ENCODE results near the gene DHX35. TPM values are rescaled to one million over a fixed set of nuclear protein-coding genes. Genes with fewer than 3 reads are reported as not detected.
A peak's percentile ranks its signal among the peaks of the same experiment; 100 is the strongest.

Gene DHX35
- total and polyA plus RNA-seq, 2 of the 13 experiments (the other 11 are each of a cell fraction or from before 2014, with no cell fraction given) = 25.8 to 28.7 TPM

GRCh38 chr20:38927902-38928578, 34.1 kb upstream of the DHX35 start:
- H3K9me3 ChIP-seq (ENCODE audit: low read length) = no peaks in the 10 kb centered on the region
- BruUV-seq (replicated peaks) = no TSS peak
- in situ Hi-C loops (cut with HindIII; ENCODE audit: extremely low pct_ligation_motif_present, low pct_unique_long_range_greater_than_20kb) (no loop called here), intact Hi-C loops (cut with micrococcal nuclease; ENCODE audit: unreplicated experiment) (no loop called here)
- no peak overlapping the region for H3K27ac ChIP-seq (ENCODE audit: extremely low read length, insufficient read depth, low read length)
- no peak for ATAC-seq
- H3K4me2 ChIP-seq (ENCODE audit: low read depth, low read length) = peak overlapping the region; percentile 87
- H3K79me2 ChIP-seq (ENCODE audit: insufficient read depth, low read length) = peaks cover 66% of the 10 kb centered on the region
- H3K9ac ChIP-seq (ENCODE audit: insufficient read depth, low read depth, low read length) = peak overlapping the region; percentile 94
- peaks cover 74% of the 10 kb centered on the region for H3K4me1 ChIP-seq (ENCODE audit: insufficient read depth, low read length)
- CTCF ChIA-PET (ENCODE audit: low intra/inter-chr PET ratio, low total read pairs) = no interaction called here
- 50% methylated on average over 5 of the region's 5 CpGs for WGBS (ENCODE audit: low lambda C conversion rate)
- H3K4me3 ChIP-seq (replicated peaks in 1 of 3; ENCODE audit: insufficient read depth in 1 of 3, low read depth in 2 of 3, low read length in 3 of 3) = peak overlapping the region; percentile 85 to 99 (median 95)
- H3K27me3 ChIP-seq (ENCODE audit: control insufficient read depth in 1 of 2, insufficient read depth in 2 of 2, low read length in 2 of 2) = no peaks in the 10 kb centered on the region; a peak in 1 of 5 replicates
- FAIRE-seq = peak; percentile 60
- H4K20me1 ChIP-seq (ENCODE audit: insufficient read depth, low read length) = peaks cover 18% of the 10 kb centered on the region; the same call in 1 of the 2 replicates
- POLR2A ChIA-PET = interaction anchor here (1.3 to 3.4 kb wide), 3 partner anchors 14 to 121 kb away, joined by 4 to 41 read pairs (median 18); partner anchors contain the start of gene DHX35
- no peak overlapping the region for H2AFZ ChIP-seq (ENCODE audit: low read length)
- no peak for DNase-seq (ENCODE audit: low spot score)
- H3K36me3 ChIP-seq (replicated peaks in 1 of 2; ENCODE audit: control insufficient read depth in 1 of 2, insufficient read depth in 2 of 2, low read length in 2 of 2) = peaks cover 0 to 13% of the 10 kb centered on the region in 2 experiments; a peak in 4 of 5 replicates
- no peak for TF ChIP-seq ZBTB40 (IDR thresholded peaks at IDR 0.05)
- TF ChIP-seq ZBTB40 (CRISPR knock-in tag; IDR thresholded peaks at IDR 0.05) = peak; percentile 62; the same call in 1 of the 2 replicates
- 0 out of 2 replicates have a peak, but pooled peaks have one; percentile 29 for TF ChIP-seq HDAC1 (CRISPR knock-in tag; IDR thresholded peaks at IDR 0.05)
- TF ChIP-seq ZNF496 (CRISPR knock-in tag; IDR thresholded peaks at IDR 0.05; ENCODE audit: insufficient replicate concordance) = no peak
- TF ChIP-seq RXRA (CRISPR knock-in tag; IDR thresholded peaks at IDR 0.05) = 0 out of 2 replicates have a peak, but pooled peaks have one; percentile 18
- 0 out of 2 replicates have a peak, but pooled peaks have one; percentile 36 for TF ChIP-seq GATAD1 (CRISPR knock-in tag; IDR thresholded peaks at IDR 0.05)
- no peak for TF ChIP-seq FOXA3 (CRISPR knock-in tag; IDR thresholded peaks at IDR 0.05)
- 0 out of 2 replicates have a peak, but pooled peaks have one; percentile 25 for TF ChIP-seq ZBTB38 (CRISPR knock-in tag; IDR thresholded peaks at IDR 0.05)
- no peak for TF ChIP-seq GTF3A (CRISPR knock-in tag; conservative IDR thresholded peaks at IDR 0.05)
- 0 out of 2 replicates have a peak, but pooled peaks have one; percentile 38 for TF ChIP-seq ZNF687 (CRISPR knock-in tag; IDR thresholded peaks at IDR 0.05)
- no peak for TF ChIP-seq NFYC (CRISPR knock-in tag; IDR thresholded peaks at IDR 0.05)

Data from HepG2 (cell line).